HG03442 (cell line): ENCODE data around the gene FKBP7.
A peak's percentile ranks its signal among the peaks of the same experiment; 100 is the strongest.
"Not testable (repeated sequence)": the region's sequence is repeated elsewhere in the genome, so short reads cannot be mapped to it uniquely, and the experiment has no call there.

Experiments used
- ATAC-seq: cut with Tn5 transposase; IDR thresholded peaks from one replicate; pipeline ENCODE4 v1.9.1; 2021; ENCODE audit warnings: mild to moderate bottlenecking, moderate library complexity; ENCODE audit not compliant: unreplicated experiment

Gene FKBP7

GRCh38 chr2:178491612-178492011, 13.2 kb upstream of the FKBP7 start:
- no peak for ATAC-seq

DNA sequence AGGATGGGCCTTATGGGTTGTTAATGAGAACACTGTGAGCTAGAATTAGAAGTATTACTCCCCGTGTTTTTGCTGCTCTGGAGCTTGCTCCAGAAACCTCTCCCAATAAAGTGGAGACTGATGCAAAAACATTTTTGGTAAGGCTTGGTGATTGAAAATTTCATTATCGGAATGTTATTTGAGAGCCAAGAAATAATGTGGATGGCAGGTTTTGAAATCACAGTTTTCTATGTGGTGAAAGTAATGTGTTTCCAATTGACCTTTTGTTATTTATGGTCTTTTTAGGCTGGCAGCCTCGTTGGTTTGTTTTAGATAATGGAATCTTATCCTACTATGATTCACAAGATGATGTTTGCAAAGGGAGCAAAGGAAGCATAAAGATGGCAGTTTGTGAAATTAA, 7.0 kb upstream of the FKBP7 start:
- ATAC-seq: no peak

DNA sequence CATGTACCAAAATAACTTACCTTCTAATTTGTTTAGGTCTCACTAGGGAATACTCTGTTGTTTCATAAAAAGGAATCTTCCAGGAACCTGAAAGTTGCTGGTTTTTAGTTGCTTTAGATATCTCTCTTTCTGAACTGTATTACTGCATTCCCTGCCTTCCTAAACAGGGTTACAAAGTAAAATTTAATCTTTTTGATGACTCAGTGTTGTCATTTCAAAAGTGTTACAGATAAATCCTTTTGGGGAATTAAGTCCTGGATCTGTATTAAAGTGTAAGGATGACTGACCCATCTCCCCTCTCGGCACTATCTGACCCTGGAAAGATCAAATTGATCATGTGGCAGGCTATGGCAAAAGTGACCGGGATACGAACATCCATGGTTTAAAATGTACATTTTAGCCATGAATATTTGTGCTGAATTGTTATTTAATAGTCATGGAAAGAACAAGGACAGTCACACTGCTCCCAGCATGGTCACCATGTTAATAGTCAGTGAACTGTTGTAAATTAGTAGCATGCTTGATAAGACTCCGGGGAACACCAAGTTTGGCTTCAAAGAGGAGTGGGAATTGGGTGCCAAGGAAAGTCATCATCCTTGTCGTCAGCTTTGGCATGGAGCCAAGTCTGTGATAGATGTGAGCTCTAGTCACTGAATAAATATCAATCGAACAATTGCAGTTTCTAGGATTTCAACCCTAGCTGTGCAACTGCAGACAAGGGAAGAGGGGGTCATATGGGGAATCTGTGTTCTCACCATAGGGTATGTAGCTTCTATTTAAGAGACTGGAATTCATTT, 6.0 kb upstream of the FKBP7 start:
- ATAC-seq: no peak

DNA sequence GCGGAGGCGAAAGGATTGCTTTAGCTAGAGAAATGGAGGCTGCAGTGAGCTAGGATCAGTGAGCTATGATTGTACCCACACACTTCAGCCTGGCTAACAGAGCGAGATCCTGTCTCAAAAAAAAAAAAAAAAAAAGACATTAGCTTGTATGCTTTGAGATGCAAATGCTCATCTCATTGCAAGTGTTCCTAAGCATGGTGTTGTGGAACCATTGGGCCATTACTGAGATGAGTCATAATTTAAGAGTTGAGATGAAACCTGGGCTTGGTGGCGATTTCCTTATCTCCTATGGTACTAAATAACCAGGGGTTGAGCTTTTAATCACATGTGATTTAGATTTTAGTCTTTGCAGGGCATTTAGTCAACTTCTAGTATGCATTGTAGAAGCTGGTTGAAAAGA, 4.0 kb upstream of the FKBP7 start:
- peak; percentile 29 for ATAC-seq

- ATAC-seq: peak; percentile 67
These were observed 2.1 kb upstream of the FKBP7 start, which contains the start of gene PLEKHA3 for GRCh38 chr2:178480227-178481181. Gene PLEKHA3, plus strand, starts transcription at chr2:178480457. Its CDS starts 413 bp downstream, at chr2:178480870.

- no peak for ATAC-seq
These were observed 1.4 kb upstream of the FKBP7 start for GRCh38 chr2:178479758-178480226.

- no peak for ATAC-seq
These were observed 846 bp upstream of the FKBP7 start for GRCh38 chr2:178479275-178479616.

GRCh38 chr2:178478130-178478438, 316 bp downstream of the FKBP7 start:
- no peak for ATAC-seq

DNA sequence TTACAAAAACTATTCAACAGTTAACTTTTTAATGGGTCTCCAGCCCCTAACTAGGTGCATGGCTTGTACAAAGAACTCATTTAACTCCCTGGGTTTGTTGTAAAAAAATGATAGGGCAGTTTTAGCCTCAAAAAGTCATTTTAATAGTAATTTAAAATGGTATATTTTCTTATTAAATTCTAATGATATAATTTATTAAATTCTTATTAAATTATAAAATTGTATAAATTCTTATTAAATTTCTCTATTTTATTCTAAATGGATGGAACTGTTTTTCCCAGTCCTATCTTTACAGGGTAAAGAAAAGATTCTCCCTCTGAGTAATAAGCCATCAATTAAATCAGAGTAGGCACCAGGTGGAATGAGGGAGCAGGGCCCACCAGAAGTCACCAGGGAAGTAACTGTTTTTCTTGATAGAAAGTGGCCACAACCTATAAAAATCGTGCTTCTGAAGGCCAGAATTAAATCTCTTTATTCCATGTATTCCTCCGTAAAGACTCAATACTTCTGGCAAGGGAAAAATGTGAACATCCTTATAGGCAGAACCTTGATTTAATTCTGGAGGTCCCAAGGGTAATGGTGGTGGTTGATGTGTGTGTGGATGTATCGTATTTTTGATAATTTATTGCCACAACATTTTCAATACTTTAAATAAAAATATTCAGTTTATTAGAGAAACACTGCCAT, 814 bp downstream of the FKBP7 start:
- ATAC-seq: no peak

GRCh38 chr2:178476477-178476876, 1.9 kb downstream of the FKBP7 start:
- ATAC-seq: no peak

- no peak for ATAC-seq
These were observed 3.8 kb downstream of the FKBP7 start for GRCh38 chr2:178474560-178474959.

GRCh38 chr2:178473931-178474330, 4.5 kb downstream of the FKBP7 start:
- no peak for ATAC-seq

DNA sequence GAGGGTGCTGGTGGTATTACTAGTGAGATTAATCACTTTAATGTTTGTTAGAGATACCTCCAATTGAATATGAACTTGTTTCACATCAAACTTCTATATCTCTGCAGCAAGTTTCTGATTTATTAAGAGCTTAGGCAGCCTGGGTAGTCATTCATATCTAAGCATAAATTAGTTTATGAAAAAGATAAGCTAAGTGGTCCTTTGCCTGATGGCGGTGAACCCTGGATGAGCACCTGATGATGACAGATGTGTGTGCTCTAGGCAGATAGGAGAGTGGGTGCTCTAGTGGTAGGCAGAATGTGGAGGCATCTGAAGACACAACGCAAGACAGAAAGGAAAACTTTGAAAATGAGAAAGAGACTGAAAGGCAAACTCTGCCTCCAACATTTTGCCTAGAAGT, 5.0 kb downstream of the FKBP7 start:
- ATAC-seq: no peak

GRCh38 chr2:178471313-178471712, 7.1 kb downstream of the FKBP7 start:
- not testable (repeated sequence) for ATAC-seq

DNA sequence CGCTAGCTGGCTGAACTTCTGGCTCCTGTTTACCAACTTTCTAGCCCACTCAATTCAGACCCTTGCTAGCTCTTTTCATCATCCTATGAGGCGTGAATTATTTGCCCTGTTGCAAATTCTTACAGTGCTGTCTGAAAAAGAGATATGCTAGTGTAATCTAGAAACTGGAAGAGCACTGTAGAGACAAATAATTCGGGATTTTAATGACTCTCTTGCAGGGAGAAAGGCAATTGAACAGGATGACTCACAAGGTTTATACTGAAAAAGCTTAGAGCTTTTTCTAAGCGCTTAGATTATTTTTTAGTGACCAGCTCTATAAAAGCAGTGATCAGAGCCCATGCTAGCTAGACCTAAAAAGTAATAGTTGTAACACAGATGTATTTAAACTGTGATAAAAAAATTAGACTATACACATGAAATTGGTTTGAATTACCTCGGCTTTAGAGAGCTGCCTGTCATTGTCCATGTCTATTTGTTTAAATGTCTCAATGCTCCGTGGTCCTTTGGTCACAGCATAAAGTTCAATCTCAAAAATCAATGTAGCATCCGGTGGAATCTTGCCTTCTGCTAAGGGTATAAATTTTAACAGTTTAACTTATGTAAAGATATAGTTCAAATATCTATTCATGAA, 9.1 kb downstream of the FKBP7 start:
- ATAC-seq: no peak

DNA sequence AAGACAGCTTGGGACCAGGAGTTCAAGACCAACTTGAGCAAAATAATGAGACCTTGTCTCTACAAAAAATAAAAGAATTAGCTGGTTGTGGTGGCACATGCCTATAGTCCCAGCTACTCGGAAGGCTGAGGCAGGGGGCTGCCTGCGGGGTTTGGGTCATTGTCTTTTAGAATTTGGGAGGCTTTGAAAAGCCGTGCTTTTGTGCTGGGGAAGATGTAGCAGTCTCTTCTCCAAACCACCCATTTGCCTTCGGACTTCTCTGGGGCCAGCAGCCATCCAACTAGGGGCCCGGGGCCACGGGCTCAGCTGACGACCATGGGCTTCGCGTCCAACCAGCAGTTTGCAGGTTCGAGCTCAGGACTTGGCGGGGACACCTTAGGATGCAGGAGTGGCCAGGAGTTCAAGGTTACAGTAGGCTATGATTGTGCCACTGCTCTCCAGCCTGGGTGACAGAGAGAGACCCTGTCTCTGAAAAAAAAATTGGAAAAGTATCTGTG, 21.0 kb downstream of the FKBP7 start:
- ATAC-seq: no peak

GRCh38 chr2:178455947-178456346, 22.5 kb downstream of the FKBP7 start:
- ATAC-seq: no peak

DNA sequence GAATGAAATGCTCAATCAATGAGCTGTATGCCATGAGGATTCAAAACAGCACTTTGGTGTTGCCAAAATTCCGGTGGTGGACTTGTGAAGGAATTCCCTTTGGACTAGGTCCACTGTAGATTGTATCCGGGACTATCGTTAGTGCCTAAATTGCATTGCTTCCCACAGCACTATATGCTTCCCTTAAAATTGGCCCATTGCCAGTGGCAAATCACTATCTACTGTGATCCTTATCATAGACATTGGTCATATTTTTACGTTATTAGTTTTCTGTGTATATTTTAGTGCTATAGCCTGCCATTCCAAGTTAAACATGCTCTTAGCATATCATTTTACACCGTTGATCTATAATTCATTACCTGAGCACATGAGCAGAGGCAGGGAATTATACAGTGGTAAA, 25.5 kb downstream of the FKBP7 start:
- no peak for ATAC-seq

DNA sequence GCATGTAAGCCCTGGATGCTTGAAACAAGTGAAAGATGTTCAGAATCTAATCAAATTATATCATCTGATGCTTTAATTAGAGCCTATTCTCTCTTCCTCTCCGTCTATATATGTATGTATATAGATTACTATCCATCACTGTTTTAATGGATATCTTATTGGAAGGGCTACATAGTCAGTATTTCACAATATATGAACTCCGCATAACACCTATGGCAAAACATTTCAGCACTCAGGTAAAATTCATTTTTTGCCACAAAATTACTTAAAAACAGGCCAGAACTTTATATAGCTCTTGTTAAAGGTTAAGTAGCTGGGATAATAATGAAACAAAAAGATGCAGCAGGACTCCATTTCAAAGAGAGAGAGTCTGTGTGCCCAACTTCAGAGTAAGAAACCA, 26.1 kb downstream of the FKBP7 start:
- ATAC-seq: no peak

- peak; percentile 76 for ATAC-seq
These were observed 27.4 kb downstream of the FKBP7 start, which contains the start of the genes PJVK and PRKRA for GRCh38 chr2:178450774-178451525. Gene PJVK, plus strand, starts transcription at chr2:178451378. Its CDS starts 2,032 bp downstream, at chr2:178453410. Gene PRKRA, minus strand, starts transcription at chr2:178451175. Its CDS starts 145 bp downstream, at chr2:178451030.
